Activated naive CD8-positive, alpha-beta T cell treated with anti-CD3 and anti-CD28 coated beads, Interleukin-2, amount 10 ng/mL, durations not matched to agents 7 days and 5 days (primary cell): ENCODE measurements around the gene CACNA1C. TPM values are rescaled to one million over a fixed set of nuclear protein-coding genes. Genes with fewer than 3 reads are reported as not detected.

ENCODE experiments used
- ATAC-seq: fragments of 150-1000 bp; cut with Tn5 transposase; one replicate; pipeline ENCODE4 v1.10.0; 2021; ENCODE audit warnings: low read depth, moderate library complexity
- POLR2A ChIA-PET: fragments of 350-600 bp; sonication (Branson Sonifier 250); formaldehyde crosslinking; loops from one replicate; lab custom pipeline; 2021; ENCODE audit warnings: antibody characterized with exemption; lab: Charles Lee
- DNase-seq: peaks from one replicate; pipeline ENCODE4 v3.0.0; 2021
- H3K27ac Mint-ChIP-seq: one replicate; pipeline ENCODE4 v1.8.0; 2022; ENCODE audit warnings: mild to moderate bottlenecking, mixed read lengths
- H3K27me3 Mint-ChIP-seq: one replicate; pipeline ENCODE4 v1.8.0; 2022; ENCODE audit warnings: mild to moderate bottlenecking, moderate library complexity, mixed read lengths
- H3K36me3 Mint-ChIP-seq: one replicate; pipeline ENCODE4 v1.8.0; 2021; ENCODE audit warnings: mild to moderate bottlenecking, mixed read lengths
- H3K4me1 Mint-ChIP-seq: one replicate; pipeline ENCODE4 v1.8.0; 2021; ENCODE audit warnings: mixed read lengths
- H3K4me3 Mint-ChIP-seq: one replicate; pipeline ENCODE4 v1.8.0; 2022; ENCODE audit warnings: mild to moderate bottlenecking, moderate library complexity, mixed read lengths
- H3K9me3 Mint-ChIP-seq: one replicate; pipeline ENCODE4 v1.8.0; 2021; ENCODE audit warnings: mixed read lengths
- total RNA-seq, 2 experiments: library from RNA; stranded (reverse); gene quantifications; one replicate each; pipeline ENCODE4 v1.2.3, GENCODE V29; 2021

Gene CACNA1C
- total RNA-seq, 2 experiments from 2014 or later: 0.11 to 0.14 TPM

DNA sequence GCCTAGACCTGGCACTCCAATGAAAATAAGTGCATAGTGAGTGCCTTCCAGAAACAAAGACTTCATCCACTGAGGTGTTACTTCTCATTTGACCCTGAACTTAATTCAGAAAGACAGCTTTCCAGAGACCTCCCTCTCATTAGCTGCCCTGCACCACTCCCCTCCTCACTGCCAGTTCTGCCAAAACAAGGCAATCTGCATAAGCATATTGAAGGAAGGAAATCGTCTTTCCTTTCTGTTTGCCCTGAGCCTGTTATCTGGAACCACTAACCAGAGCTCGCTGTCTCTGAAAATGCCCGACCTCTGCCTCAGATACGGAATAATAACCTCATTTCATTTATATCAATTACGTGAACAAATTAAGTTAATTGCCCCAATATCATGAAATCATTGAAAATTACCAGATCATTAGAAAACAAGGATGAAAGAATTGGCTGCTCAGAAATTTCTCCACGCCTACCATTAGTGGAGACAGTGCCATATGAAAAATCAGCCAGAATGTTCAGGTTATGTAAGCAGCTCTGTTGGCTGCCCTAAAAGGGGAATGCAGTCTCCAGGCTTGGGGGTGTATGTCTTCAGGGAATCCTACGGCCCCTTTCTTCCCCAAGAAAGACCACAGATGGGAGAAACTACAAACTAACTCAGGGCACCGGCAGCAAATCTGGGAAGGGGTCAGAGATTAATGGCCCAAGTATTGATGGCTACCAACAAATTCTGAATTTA, 592.1 kb downstream of the CACNA1C start:
- Mint-ChIP-seq H3K4me3 (no peak overlapping the region), H3K27ac (no peak overlapping the region), H3K4me1 (peaks cover 22% of the 10 kb centered on the region), H3K9me3 (no peaks in the 10 kb centered on the region), H3K27me3 (peaks cover 41% of the 10 kb centered on the region), H3K36me3 (no peaks in the 10 kb centered on the region)
- no peak for DNase-seq
- no peak for ATAC-seq
- POLR2A ChIA-PET: no interaction called here

DNA sequence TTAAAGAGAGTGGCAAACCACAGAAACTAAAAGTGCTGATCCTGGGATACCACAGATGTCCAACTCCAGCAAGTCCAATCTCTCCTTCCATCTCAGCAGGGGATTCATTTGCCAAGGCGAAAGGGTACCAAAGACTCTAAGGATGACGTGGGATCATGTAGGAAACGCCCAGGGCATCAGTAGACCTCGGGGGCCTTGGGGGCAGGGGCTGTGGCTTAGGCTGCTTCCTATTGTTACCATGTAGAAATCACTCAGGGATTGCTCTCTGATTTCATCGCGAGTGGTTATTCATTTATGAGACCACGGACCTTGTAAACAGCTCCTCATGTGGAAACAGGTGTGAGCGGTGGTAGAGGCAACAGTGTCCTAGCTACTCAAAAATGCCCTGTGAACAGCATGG, 592.7 kb downstream of the CACNA1C start:
- DNase-seq (no peak), ATAC-seq (no peak)
- Mint-ChIP-seq H3K27me3 (peaks cover 44% of the 10 kb centered on the region), H3K9me3 (no peaks in the 10 kb centered on the region), H3K4me1 (peaks cover 22% of the 10 kb centered on the region), H3K36me3 (no peaks in the 10 kb centered on the region), H3K27ac (no peak overlapping the region), H3K4me3 (no peak overlapping the region)
- POLR2A ChIA-PET: no interaction called here

DNA sequence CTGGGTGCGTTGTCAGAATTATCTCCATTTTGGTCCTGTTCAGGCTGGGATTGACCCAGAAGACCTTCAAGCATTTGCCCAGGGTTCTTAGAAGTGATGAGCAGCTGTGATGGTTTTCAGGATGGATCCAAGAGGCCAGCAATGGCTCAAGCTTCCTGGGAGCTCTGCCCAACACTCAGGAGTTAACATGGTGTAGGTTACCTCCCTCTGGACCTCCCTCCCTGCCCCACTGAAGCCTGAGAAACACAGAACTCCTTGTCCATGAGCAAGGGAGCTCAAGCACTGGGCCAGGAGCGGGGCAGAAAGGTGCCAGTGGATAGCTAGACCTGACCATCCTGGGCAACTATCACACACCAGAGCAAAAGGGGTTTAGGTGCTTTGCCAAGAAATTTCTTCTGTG, 593.6 kb downstream of the CACNA1C start:
- H3K36me3 Mint-ChIP-seq: no peaks in the 10 kb centered on the region
- ATAC-seq (no peak), DNase-seq (no peak)
- no peak overlapping the region for H3K27ac Mint-ChIP-seq
- POLR2A ChIA-PET: no interaction called here
- peaks cover 22% of the 10 kb centered on the region for H3K4me1 Mint-ChIP-seq
- H3K27me3 Mint-ChIP-seq: peaks cover 44% of the 10 kb centered on the region
- no peaks in the 10 kb centered on the region for H3K9me3 Mint-ChIP-seq
- H3K4me3 Mint-ChIP-seq: no peak overlapping the region

DNA sequence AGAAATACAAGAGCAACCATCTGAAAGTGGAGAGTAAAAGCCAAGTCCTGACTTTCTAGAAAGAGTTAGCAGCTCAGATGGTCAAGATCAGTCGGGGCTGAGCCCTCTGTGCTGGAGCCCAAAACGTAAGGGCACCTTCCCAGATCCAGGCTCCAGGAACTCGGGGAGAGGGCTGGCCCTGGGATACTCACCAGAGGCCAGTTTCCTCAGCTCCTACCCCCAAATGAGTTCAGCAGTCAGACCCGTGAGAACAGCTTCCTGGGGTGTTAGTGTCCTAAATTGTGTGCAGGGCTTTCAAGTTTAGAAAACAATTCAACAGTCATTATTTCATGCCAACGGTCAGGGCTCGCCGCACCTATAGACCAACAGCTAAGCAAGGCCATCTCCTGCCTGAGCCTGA, 594.4 kb downstream of the CACNA1C start:
- Mint-ChIP-seq H3K4me3 (no peak overlapping the region), H3K36me3 (no peaks in the 10 kb centered on the region), H3K27me3 (peaks cover 44% of the 10 kb centered on the region), H3K4me1 (peaks cover 15% of the 10 kb centered on the region), H3K27ac (no peak overlapping the region), H3K9me3 (no peaks in the 10 kb centered on the region)
- DNase-seq: no peak
- no peak for ATAC-seq
- POLR2A ChIA-PET: no interaction called here

DNA sequence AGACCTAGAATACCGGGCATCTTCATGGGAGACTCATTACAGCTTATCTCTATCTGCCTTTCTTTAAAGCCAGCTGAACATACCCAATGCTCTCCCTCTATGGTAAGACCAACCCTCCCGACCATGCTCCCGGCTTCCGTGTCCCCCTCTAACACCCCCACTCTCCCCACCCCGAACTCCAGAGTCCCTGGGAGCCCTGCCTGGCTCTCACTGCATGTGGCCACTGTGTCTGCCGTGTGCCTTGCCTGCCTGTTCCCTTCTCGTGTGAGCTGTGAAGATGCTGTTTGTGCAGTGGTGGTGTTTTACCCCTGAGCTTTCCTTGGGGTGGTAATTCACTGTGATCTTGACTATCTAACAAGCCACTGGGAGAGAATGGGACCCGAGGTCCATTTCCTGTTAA, 595.6 kb downstream of the CACNA1C start:
- H3K4me3 Mint-ChIP-seq: no peak overlapping the region
- no peaks in the 10 kb centered on the region for H3K9me3 Mint-ChIP-seq
- no peak for ATAC-seq
- H3K27me3 Mint-ChIP-seq: peaks cover 41% of the 10 kb centered on the region
- no peak for DNase-seq
- H3K27ac Mint-ChIP-seq: no peak overlapping the region
- H3K4me1 Mint-ChIP-seq: peaks cover 8% of the 10 kb centered on the region
- POLR2A ChIA-PET: interaction anchor here (0.5 kb wide), 1 partner anchor 11 kb away, joined by 3 read pairs; no protein-coding TSS in a partner anchor
- no peaks in the 10 kb centered on the region for H3K36me3 Mint-ChIP-seq

DNA sequence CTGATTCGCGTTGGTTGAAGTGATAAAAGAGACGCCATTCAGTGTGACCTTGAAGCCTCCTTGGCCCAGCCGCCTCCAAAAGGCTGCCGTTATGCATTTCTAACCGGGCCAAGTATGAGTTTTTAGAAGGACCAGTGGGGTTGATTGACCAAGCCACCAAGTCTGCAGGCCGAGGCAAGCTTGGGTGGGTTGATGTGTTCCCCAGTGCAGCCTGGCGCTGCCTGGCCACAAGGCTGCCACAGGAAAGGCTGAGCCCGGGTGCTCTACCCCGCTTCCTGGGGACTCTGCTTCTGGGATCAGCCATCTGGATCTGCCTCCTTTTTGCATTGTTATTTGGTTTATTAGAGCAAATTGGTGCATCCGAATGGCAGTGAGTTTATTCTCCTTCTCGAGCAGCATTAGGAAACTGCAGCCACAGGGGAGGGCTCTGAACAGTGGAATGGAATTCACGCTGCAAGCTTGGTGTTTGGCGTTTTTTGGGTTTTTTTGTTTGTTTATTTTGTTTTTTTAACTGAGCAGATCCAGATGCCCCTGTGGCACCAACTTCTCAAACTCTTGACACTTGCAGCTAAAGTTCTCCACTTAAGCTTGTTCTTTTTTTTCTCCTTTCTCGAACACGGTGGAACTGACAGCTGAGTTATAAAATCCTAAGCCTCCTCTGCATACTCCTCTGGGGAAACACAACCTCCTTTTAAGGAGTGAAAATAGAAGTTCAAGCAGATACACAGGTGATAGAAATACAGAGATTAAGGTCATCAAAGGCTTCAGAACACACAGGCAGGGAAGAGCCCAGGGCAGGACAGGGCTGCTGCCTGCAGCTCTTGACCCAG, 596.6 kb downstream of the CACNA1C start:
- Mint-ChIP-seq H3K4me1 (peaks cover 8% of the 10 kb centered on the region), H3K27me3 (peaks cover 35% of the 10 kb centered on the region), H3K4me3 (no peak overlapping the region), H3K27ac (no peak overlapping the region), H3K36me3 (no peaks in the 10 kb centered on the region), H3K9me3 (no peaks in the 10 kb centered on the region)
- no peak for ATAC-seq
- no peak for DNase-seq
- POLR2A ChIA-PET: no interaction called here

DNA sequence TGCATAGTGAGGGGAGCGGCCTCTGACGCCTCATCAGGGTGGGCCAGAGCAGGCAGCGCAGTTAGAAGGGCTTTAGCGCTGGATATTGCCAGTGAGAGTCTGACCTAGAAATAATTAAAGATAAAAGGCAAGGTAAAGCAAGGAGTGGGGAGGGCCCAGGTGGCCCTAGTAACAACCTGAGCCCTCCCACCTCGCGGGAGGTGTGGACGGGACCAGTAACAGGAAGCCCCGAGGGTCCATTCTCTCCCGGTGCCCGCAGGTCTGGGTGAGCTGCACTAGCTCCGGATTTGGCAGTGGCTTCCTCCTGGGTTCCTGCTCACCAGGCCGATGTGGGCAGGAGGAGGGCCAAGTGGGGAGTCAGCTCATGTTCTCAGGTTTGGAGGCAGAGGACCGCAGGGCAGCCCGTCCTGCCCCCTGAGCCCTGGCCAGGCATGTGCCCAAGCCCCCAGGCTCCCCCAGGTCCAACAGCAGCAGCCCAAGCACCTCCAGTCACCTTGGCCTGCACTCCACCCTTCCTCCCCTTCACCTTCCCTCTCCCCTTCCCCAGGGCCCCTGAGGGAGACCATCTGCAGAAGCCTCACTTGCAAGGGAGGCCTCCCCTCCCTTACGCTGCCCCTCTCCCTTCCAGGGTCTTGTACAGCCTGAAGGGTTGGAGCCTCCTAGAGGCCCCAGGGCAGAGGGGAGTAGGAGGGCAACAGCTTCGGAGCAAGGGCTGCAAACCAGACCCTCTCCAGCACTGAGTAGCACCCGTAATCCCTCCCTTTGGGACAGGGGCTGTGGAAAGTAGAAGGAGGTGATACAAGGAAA, 597.7 kb downstream of the CACNA1C start:
- Mint-ChIP-seq H3K36me3 (no peaks in the 10 kb centered on the region), H3K27ac (no peak overlapping the region), H3K27me3 (peaks cover 33% of the 10 kb centered on the region), H3K4me1 (peaks cover 3% of the 10 kb centered on the region), H3K4me3 (no peak overlapping the region), H3K9me3 (no peaks in the 10 kb centered on the region)
- ATAC-seq (no peak), DNase-seq (no peak)
- POLR2A ChIA-PET: no interaction called here

DNA sequence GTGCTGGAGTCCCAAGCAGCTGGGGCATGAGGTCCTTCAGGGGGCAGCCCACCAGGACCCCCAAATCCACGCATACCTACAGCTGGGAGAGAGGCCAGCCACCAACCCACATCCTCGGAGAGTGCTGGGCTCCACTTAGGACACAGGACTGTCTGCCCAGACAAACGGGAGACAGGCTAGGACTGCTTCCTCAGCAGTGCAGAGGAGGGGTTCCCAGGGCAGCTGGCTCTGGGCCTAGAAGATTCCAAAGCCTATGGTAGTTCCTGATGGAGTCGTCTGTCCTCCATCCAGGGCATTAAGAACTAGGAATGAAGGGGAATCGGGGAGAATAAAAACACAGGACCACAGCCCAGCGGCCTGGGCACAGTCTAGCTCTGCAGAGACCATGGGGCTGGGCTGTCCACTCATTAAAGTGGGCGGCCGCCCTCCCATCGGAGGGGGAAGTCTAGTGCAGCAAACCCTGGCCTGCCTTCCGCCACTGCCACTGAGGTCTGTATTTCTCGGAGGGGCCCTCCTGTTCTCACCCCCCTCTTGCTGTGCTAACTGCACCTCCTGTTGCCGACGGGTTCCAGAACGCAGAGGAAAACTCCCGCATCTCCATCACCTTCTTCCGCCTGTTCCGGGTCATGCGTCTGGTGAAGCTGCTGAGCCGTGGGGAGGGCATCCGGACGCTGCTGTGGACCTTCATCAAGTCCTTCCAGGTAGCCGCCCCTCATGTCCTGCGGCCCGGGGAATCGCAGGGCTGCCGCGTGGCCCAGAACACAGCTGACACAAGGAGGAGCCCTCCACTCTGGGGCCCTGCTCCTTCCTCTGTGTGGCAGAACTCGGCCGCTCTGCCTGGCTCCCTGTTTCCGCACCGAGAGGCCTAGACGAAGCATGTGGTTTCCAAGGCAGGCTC, 598.5 kb downstream of the CACNA1C start:
- Mint-ChIP-seq H3K36me3 (no peaks in the 10 kb centered on the region), H3K27ac (no peak overlapping the region), H3K4me3 (no peak overlapping the region), H3K4me1 (no peaks in the 10 kb centered on the region), H3K27me3 (peaks cover 24% of the 10 kb centered on the region), H3K9me3 (no peaks in the 10 kb centered on the region)
- ATAC-seq (no peak), DNase-seq (no peak)
- POLR2A ChIA-PET: no interaction called here

DNA sequence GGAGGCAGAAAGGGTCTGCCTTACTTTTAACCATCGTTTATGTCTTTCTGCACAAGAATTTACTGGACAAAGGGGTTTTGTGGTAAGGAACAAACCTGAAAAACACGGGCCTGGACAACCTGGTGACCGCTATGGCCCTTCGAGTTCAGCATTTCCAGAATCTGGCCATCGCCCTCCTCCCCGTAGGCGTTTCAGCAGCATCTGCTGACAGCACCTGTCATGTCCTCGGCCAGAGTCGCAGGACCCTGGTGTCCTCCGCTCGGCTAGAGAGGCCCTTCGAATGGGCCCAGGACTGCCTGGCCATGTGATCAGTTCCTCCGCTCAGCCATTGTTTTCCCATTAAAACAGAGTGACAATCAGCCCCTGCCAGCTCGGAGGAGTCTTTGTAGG, 599.2 kb downstream of the CACNA1C start:
- ATAC-seq: no peak
- POLR2A ChIA-PET: no interaction called here
- no peaks in the 10 kb centered on the region for H3K36me3 Mint-ChIP-seq

DNA sequence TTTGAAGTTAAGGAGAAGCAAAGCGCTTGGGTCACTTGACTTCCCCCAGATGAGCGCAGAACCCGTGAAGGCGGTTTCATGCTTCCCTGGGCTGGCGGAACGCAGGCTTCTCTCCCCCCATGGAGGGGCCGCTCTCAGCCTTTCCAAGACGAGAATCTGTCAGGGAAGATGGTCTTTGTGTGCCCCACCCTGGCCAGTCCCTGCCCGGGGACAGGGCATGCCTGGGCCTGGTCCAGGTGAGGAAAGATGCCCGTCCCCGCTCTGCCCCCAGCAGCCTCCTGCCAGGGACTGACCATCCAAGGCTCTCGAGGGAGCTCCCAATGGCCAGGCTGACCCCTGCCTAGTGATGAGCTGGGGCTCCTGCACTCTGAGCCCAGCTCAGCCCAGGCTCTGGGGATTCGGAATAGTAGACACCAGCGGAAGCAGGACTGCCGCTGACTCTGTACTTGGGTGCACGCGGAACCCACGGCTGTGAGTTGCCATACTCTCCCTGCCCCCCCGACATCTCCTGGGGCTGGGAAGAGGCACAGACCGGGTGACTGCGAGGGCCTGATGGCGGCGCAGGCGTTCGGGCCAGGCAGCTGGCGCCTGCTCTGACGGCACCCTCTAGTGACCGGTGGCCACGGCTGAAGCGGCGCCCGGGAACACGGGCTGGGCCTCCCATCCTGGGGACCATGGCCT, 599.8 kb downstream of the CACNA1C start:
- no peak overlapping the region for H3K27ac Mint-ChIP-seq
- no peak for ATAC-seq
- H3K4me1 Mint-ChIP-seq: no peaks in the 10 kb centered on the region
- H3K36me3 Mint-ChIP-seq: no peaks in the 10 kb centered on the region
- DNase-seq: no peak
- H3K4me3 Mint-ChIP-seq: no peak overlapping the region
- H3K9me3 Mint-ChIP-seq: no peaks in the 10 kb centered on the region
- peaks cover 14% of the 10 kb centered on the region for H3K27me3 Mint-ChIP-seq
- POLR2A ChIA-PET: no interaction called here

More for the DNA sequence above, 599.2 kb downstream of the CACNA1C start:
- DNase-seq: no peak
- Mint-ChIP-seq H3K4me3 (no peak overlapping the region), H3K27me3 (peaks cover 18% of the 10 kb centered on the region), H3K4me1 (no peaks in the 10 kb centered on the region), H3K9me3 (no peaks in the 10 kb centered on the region), H3K27ac (no peak overlapping the region)

DNA sequence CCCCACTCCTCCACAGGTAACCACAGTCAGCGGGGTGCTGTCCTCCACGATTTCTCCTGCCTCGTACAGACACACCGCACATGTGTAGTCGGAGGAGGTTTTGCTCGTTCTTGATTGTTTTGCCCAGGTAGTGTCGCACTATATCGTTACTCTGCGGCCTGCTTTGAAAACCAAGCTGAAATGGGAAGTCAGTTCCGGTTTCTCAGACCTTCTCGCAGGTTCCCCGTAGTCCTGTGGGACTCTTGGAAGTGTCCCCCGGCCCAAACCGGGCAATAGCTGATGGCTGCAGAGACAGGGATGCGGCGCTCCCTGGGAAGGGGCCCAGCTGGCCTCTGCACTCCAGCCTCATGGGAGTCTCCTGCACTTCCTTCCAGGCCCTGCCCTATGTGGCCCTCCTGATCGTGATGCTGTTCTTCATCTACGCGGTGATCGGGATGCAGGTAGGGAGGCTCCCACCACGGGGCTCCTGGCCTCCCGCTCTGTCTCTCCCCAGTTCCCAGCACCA, 600.7 kb downstream of the CACNA1C start:
- ATAC-seq (no peak), DNase-seq (no peak)
- Mint-ChIP-seq H3K4me3 (no peak overlapping the region), H3K27me3 (peaks cover 9% of the 10 kb centered on the region), H3K4me1 (no peaks in the 10 kb centered on the region), H3K36me3 (no peaks in the 10 kb centered on the region), H3K9me3 (no peaks in the 10 kb centered on the region), H3K27ac (no peak overlapping the region)
- POLR2A ChIA-PET: no interaction called here

DNA sequence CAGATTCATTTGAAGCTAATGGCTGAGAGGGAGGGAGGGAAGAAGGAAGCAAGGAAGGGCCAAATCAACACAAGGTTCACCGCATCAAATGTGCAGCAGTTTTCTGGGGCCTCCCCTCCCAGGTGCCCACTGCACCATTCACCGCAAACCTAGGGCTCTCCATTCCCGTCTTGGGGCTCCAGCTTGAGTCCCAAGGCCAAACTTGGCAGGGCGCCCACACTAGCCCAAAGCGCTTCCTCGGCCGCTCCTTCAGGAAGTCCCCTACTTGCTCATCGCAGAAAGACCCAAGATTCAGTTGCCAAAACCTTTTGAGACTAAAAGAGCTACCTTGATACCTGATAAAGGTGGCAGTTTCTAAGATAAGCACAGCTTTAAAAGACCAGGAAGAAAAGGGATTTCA, 601.5 kb downstream of the CACNA1C start:
- Mint-ChIP-seq H3K36me3 (no peaks in the 10 kb centered on the region), H3K27ac (no peak overlapping the region), H3K27me3 (peaks cover 6% of the 10 kb centered on the region), H3K4me3 (no peak overlapping the region), H3K4me1 (no peaks in the 10 kb centered on the region), H3K9me3 (no peaks in the 10 kb centered on the region)
- DNase-seq (no peak), ATAC-seq (no peak)
- POLR2A ChIA-PET: no interaction called here
